K562 (cell line): ENCODE measurements around the gene RNF144A. TPM values are rescaled to one million over a fixed set of nuclear protein-coding genes. Genes with fewer than 3 reads are reported as not detected.
A peak's percentile ranks its signal among the peaks of the same experiment; 100 is the strongest.

Experiments
- DMBX1 ChIP-seq: fragments of 250-450 bp; sonication (Bioruptor Pico); IDR thresholded peaks from 2 replicates; pipeline ENCODE4 v1.8.0; 2022; ENCODE audit warnings: inconsistent platforms, mild to moderate bottlenecking, moderate library complexity, borderline replicate concordance
- ELF4 ChIP-seq: fragments of 450-650 bp; formaldehyde crosslinking; IDR thresholded peaks from 2 replicates; pipeline ENCODE4 v1.4.0; 2022; ENCODE audit warnings: missing genetic modification characterization
- HNRNPUL1 ChIP-seq: fragments of 200-400 bp; formaldehyde crosslinking; IDR thresholded peaks from 2 replicates; pipeline ENCODE4 v1.6.1; 2017; ENCODE audit warnings: low read length
- MAFK ChIP-seq: IDR thresholded peaks from 2 replicates; pipeline ENCODE4 v1.6.1; 2011; ENCODE audit warnings: low read length, improper control_type of control experiment
- MCM2 ChIP-seq: fragments of 450-650 bp; IDR thresholded peaks from 2 replicates; pipeline ENCODE4 v1.6.1; 2017; ENCODE audit warnings: low read depth, mild to moderate bottlenecking
- NR4A1 ChIP-seq, 2 experiments: fragments of 250-450 bp in 1 of 2; fragments of 450-650 bp in 1 of 2; sonication (Bioruptor Pico) in 1 of 2; IDR thresholded peaks; 2 replicates each; pipeline versions ENCODE4 v1.4.0 to v1.6.1; 2016 to 2020; ENCODE audit warnings: mild to moderate bottlenecking in 2 of 2, missing compliant biosample characterization in 1 of 2, missing genetic modification characterization in 1 of 2, moderate library complexity in 1 of 2
- SIX5 ChIP-seq, 2 experiments: IDR thresholded peaks; 2 replicates each; pipeline ENCODE4 v1.6.1; 2011; ENCODE audit warnings: low read length in 2 of 2, borderline replicate concordance in 1 of 2, low read depth in 1 of 2, mild to moderate bottlenecking in 1 of 2, moderate library complexity in 1 of 2; ENCODE audit not compliant: insufficient read depth in 1 of 2
- SREBF2 ChIP-seq: sonication (generic); formaldehyde crosslinking; IDR thresholded peaks from 2 replicates; pipeline ENCODE4 v1.4.0; 2020; ENCODE audit warnings: mild to moderate bottlenecking, missing genetic modification reagents
- TCF7 ChIP-seq: sonication (generic); IDR thresholded peaks from 2 replicates; pipeline ENCODE4 v1.6.1; 2016; ENCODE audit warnings: antibody characterized with exemption, borderline replicate concordance
- polyA plus RNA-seq, 8 experiments: library from polyadenylated mRNA; depleted of rRNA in 4 of 8; stranded (reverse) in 5 of 8; unstranded in 3 of 8; fragments of >200 nt; fragmentation: Nextera tagmentation in 2 of 8; fragmentation: Illumina TruSeq in 1 of 8; extraction: Ambion mirVana in 2 of 8; extraction: Trizol in 1 of 8; gene quantifications; 2 replicates each; pipeline versions ENCODE4 v1.2.1 to v1.2.3, GENCODE V29; 2011 to 2014; ENCODE audit warnings: inconsistent platforms in 1 of 8, missing spikeins in 1 of 8
- total RNA-seq, 7 experiments: library from RNA; depleted of rRNA in 6 of 7; stranded (reverse); fragments of >200 nt in 6 of 7; fragmentation: Illumina TruSeq in 2 of 7; extraction: Trizol in 2 of 7; gene quantifications; 2 replicates each; pipeline versions ENCODE4 v1.2.1 to v1.2.3, GENCODE V29; 2011 to 2021; ENCODE audit warnings: low replicate concordance in 1 of 7
- TF ChIP-seq, protein P1 (sequence below): fragments of 450-650 bp; conservative IDR thresholded peaks from 2 replicates; pipeline ENCODE4 v1.6.1; 2016; ENCODE audit warnings: missing genetic modification characterization, low read depth, mild to moderate bottlenecking, missing compliant biosample characterization, moderate library complexity
- TF ChIP-seq, protein P2 (sequence below): fragments of 450-650 bp; IDR thresholded peaks from 2 replicates; pipeline ENCODE4 v1.6.1; 2016; ENCODE audit warnings: low read depth, mild to moderate bottlenecking, moderate library complexity
- TF ChIP-seq, protein P3 (sequence below), 2 experiments: fragments of 450-650 bp; IDR thresholded peaks; 2 replicates each; pipeline ENCODE4 v1.6.1; 2016; ENCODE audit warnings: mild to moderate bottlenecking in 2 of 2, borderline replicate concordance in 1 of 2, low read depth in 1 of 2, moderate library complexity in 1 of 2
- TF ChIP-seq, protein P4 (sequence below): fragments of 450-650 bp; IDR thresholded peaks from 2 replicates; pipeline ENCODE4 v1.6.1; 2018; ENCODE audit not compliant: partially characterized antibody

RNF144A gene
- total and polyA plus RNA-seq, 9 of the 15 experiments (the other 6 are each of a cell fraction or from before 2014, with no cell fraction given), result 0.96 to 11.3 (median 6.2) TPM

DNA sequence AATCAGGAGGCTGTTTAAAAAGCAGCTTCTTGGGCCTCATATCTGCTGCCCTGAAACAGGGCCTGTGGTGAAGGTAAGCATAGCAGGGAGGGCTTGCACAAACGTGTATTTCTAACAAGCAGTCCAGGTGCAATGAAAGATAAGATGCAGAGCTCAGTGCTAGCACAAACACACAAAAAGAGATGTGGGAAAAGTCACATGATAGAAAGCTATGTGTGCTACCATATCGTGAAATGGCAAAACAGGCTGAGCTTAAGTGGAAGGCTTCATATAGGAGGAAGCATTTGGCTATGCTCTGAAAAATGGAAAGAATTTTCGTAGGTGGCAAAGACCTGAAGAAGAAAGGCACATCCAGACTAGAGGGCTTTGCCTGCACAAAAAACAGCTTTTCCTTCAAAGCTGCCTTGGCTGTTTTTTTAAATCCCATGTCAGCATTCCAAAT, 29.4 kb upstream of the RNF144A start (continued):
- no peak for TF ChIP-seq MCM2
- TF ChIP-seq ELF4 (CRISPR knock-in tag), result peak; percentile 84
- TF ChIP-seq, protein P1, sequence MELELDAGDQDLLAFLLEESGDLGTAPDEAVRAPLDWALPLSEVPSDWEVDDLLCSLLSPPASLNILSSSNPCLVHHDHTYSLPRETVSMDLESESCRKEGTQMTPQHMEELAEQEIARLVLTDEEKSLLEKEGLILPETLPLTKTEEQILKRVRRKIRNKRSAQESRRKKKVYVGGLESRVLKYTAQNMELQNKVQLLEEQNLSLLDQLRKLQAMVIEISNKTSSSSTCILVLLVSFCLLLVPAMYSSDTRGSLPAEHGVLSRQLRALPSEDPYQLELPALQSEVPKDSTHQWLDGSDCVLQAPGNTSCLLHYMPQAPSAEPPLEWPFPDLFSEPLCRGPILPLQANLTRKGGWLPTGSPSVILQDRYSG (tag), result no peak
- TF ChIP-seq, protein P2, sequence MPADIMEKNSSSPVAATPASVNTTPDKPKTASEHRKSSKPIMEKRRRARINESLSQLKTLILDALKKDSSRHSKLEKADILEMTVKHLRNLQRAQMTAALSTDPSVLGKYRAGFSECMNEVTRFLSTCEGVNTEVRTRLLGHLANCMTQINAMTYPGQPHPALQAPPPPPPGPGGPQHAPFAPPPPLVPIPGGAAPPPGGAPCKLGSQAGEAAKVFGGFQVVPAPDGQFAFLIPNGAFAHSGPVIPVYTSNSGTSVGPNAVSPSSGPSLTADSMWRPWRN, result peak; percentile 55; the same call in 1 of the 2 replicates
- TF ChIP-seq, protein P3, sequence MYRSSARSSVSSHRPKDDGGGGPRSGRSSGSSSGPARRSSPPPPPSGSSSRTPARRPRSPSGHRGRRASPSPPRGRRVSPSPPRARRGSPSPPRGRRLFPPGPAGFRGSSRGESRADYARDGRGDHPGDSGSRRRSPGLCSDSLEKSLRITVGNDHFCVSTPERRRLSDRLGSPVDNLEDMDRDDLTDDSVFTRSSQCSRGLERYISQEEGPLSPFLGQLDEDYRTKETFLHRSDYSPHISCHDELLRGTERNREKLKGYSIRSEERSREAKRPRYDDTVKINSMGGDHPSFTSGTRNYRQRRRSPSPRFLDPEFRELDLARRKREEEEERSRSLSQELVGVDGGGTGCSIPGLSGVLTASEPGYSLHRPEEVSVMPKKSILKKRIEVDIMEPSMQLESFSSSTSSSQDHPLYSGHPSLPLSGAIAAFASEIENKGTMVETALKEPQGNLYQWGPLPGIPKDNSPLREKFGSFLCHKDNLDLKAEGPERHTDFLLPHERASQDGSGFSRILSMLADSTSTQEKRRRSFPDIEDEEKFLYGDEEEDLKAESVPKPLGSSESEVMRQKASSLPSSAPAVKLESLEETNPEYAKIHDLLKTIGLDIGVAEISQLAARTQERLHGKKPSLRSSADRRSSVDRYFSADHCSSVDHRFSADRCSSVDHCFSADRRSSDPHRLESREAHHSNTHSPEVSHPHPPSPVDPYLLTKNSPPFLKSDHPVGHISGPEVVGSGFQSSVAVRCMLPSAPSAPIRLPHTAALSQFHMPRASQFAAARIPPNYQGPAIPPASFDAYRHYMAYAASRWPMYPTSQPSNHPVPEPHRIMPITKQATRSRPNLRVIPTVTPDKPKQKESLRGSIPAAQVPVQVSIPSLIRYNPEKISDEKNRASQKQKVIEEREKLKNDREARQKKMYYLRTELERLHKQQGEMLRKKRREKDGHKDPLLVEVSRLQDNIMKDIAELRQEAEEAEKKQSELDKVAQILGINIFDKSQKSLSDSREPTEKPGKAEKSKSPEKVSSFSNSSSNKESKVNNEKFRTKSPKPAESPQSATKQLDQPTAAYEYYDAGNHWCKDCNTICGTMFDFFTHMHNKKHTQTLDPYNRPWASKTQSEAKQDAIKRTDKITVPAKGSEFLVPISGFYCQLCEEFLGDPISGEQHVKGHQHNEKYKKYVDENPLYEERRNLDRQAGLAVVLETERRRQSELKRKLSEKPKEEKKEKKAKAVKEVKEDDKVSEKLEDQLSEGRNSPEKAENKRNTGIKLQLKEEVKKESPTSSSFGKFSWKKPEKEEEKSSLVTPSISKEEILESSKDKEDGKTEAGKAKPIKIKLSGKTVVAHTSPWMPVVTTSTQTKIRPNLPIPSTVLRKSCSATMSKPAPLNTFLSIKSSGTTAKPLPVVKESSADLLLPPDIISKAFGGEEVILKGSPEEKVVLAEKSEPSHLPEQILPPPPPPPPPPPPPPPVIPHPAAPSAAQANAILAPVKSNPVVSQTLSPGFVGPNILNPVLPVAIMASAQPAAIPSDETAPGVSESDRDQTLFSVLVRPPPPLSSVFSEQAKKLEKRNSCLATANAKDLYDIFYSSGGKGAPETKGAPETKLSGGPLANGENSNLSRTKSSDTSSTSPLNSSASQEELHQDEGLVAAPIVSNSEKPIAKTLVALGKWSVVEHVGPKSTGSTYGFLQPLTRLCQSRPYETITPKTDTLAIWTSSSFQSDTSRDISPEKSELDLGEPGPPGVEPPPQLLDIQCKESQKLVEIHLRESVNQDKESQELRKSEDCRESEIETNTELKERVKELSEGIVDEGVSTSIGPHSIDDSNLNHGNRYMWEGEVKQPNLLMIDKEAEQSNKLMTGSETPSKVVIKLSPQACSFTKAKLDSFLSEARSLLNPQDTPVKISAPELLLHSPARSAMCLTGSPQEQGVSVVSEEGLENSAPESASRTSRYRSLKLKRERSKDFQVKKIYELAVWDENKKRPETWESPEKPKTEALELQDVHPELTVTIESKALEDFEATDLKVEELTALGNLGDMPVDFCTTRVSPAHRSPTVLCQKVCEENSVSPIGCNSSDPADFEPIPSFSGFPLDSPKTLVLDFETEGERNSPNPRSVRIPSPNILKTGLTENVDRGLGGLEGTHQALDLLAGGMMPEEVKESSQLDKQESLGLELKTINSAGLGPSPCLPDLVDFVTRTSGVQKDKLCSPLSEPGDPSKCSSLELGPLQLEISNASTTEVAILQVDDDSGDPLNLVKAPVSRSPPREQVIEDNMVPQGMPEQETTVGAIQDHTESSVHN (IDR thresholded peaks at IDR 0.05; ENCODE audit: borderline replicate concordance in 1 of 2, low read depth in 1 of 2), result no peak
- TF ChIP-seq, protein P4, sequence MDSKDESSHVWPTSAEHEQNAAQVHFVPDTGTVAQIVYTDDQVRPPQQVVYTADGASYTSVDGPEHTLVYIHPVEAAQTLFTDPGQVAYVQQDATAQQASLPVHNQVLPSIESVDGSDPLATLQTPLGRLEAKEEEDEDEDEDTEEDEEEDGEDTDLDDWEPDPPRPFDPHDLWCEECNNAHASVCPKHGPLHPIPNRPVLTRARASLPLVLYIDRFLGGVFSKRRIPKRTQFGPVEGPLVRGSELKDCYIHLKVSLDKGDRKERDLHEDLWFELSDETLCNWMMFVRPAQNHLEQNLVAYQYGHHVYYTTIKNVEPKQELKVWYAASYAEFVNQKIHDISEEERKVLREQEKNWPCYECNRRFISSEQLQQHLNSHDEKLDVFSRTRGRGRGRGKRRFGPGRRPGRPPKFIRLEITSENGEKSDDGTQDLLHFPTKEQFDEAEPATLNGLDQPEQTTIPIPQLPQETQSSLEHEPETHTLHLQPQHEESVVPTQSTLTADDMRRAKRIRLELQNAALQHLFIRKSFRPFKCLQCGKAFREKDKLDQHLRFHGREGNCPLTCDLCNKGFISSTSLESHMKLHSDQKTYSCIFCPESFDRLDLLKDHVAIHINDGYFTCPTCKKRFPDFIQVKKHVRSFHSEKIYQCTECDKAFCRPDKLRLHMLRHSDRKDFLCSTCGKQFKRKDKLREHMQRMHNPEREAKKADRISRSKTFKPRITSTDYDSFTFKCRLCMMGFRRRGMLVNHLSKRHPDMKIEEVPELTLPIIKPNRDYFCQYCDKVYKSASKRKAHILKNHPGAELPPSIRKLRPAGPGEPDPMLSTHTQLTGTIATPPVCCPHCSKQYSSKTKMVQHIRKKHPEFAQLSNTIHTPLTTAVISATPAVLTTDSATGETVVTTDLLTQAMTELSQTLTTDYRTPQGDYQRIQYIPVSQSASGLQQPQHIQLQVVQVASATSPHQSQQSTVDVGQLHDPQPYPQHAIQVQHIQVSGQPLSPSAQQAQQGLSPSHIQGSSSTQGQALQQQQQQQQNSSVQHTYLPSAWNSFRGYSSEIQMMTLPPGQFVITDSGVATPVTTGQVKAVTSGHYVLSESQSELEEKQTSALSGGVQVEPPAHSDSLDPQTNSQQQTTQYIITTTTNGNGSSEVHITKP, result no peak
- TF ChIP-seq NR4A1 (CRISPR knock-in tag; IDR thresholded peaks at IDR 0.05), result no peak
- TF ChIP-seq NR4A1 (tag; IDR thresholded peaks at IDR 0.05), result peak; percentile 59; the same call in 1 of the 2 replicates
- no peak for TF ChIP-seq SIX5 (IDR thresholded peaks at IDR 0.05; ENCODE audit: borderline replicate concordance in 1 of 2, insufficient read depth in 1 of 2, low read depth in 1 of 2, low read length in 2 of 2)
- no peak for TF ChIP-seq SREBF2
- TF ChIP-seq TCF7, result no peak
- TF ChIP-seq HNRNPUL1, result no peak
- peak; percentile 18; the same call in 1 of the 2 replicates for TF ChIP-seq MAFK
- TF ChIP-seq DMBX1, result peak; percentile 79; the same call in 1 of the 2 replicates
